Liver (tissue), 9 donors: Measurements from ENCODE around the gene SPN. TPM values are rescaled to one million over a fixed set of nuclear protein-coding genes. Genes with fewer than 3 reads are reported as not detected.
"Not testable (repeated sequence)": the region's sequence is repeated elsewhere in the genome, so short reads cannot be mapped to it uniquely, and the experiment has no call there.

ENCODE experiments used
- DNase-seq: peaks from one replicate; pipeline ENCODE4 v3.0.0-alpha.2; 2017; ENCODE audit warnings: low spot score
- H3K27ac ChIP-seq, 2 donors: one replicate each; pipeline ENCODE4 v1.7.0; 2013; ENCODE audit warnings: inconsistent platforms in 2 of 2, low read length in 2 of 2, control low read depth in 1 of 2, low read depth in 1 of 2, mild to moderate bottlenecking in 1 of 2
- H3K27me3 ChIP-seq, 4 donors: one replicate each; pipeline versions ENCODE4 v1.6.1 to v1.7.0; 2013; ENCODE audit warnings: low read length in 3 of 4, inconsistent platforms in 1 of 4, mild to moderate bottlenecking in 1 of 4, moderate library complexity in 1 of 4; ENCODE audit not compliant: control insufficient read depth in 4 of 4, insufficient read depth in 4 of 4
- H3K36me3 ChIP-seq, 4 donors: one replicate each; pipeline versions ENCODE4 v1.6.1 to v1.7.0; 2013; ENCODE audit warnings: low read length in 3 of 4, mild to moderate bottlenecking in 3 of 4, low read depth in 1 of 4, moderate library complexity in 1 of 4; ENCODE audit not compliant: control insufficient read depth in 4 of 4, insufficient read depth in 3 of 4
- H3K4me1 ChIP-seq, 4 donors: one replicate each; pipeline versions ENCODE4 v1.6.1 to v1.7.0; 2013; ENCODE audit warnings: low read length in 3 of 4, mild to moderate bottlenecking in 3 of 4, moderate library complexity in 1 of 4; ENCODE audit not compliant: control insufficient read depth in 4 of 4, insufficient read depth in 4 of 4
- H3K4me3 ChIP-seq, 3 donors: one replicate each; pipeline versions ENCODE4 v1.6.1 to v1.7.0; 2013; ENCODE audit warnings: low read length in 3 of 3, control low read depth in 1 of 3, low read depth in 1 of 3, mild to moderate bottlenecking in 1 of 3
- H3K9ac ChIP-seq, 2 donors: one replicate each; pipeline ENCODE4 v1.7.0; 2013; ENCODE audit warnings: low read length in 2 of 2, mild to moderate bottlenecking in 2 of 2, moderate library complexity in 2 of 2, control low read depth in 1 of 2, low read depth in 1 of 2
- H3K9me3 ChIP-seq, 4 donors: one replicate each; pipeline versions ENCODE4 v1.6.1 to v1.7.0; 2013; ENCODE audit warnings: low read length in 3 of 4; ENCODE audit not compliant: control insufficient read depth in 4 of 4
- RAD21 ChIP-seq, 2 donors: IDR thresholded peaks; 2 replicates each; pipeline ENCODE4 v1.6.1; 2016; ENCODE audit warnings: antibody characterized with exemption in 2 of 2, mild to moderate bottlenecking in 2 of 2
- WGBS: extraction: QIAGEN DNeasy Blood & Tissue Kit; methylation state at CpG from one replicate; pipeline ENCODE4 v1.1.7; 2013; 5-methylcytosine and 5-hydroxymethylcytosine counted together
- polyA plus RNA-seq, 2 donors: library from polyadenylated mRNA; stranded (reverse) in 1 of 2; unstranded in 1 of 2; fragments of 200-250 nt in 1 of 2; fragments of >200 nt in 1 of 2; fragmentation: Nextera tagmentation in 1 of 2; extraction: Ambion mirVana in 1 of 2; gene quantifications; one replicate each; pipeline versions ENCODE4 v1.2.1 to v1.2.3, GENCODE V29; 2013 to 2015
- total RNA-seq, 2 donors: library from RNA; depleted of rRNA; stranded (reverse); fragments of >200 nt; gene quantifications; one replicate each; pipeline ENCODE4 v1.2.3, GENCODE V29; 2014
- TF ChIP-seq, protein P1 (sequence below): IDR thresholded peaks from 2 replicates; pipeline ENCODE4 v1.6.1; 2016; ENCODE audit warnings: antibody characterized with exemption
- TF ChIP-seq, protein P2 (sequence below): IDR thresholded peaks from 2 replicates; pipeline ENCODE4 v1.6.1; 2016; ENCODE audit warnings: antibody characterized with exemption
- TF ChIP-seq, protein P3 (sequence below): fragments of 150-350 bp; IDR thresholded peaks from 2 replicates; pipeline ENCODE4 v1.5.1; 2017; ENCODE audit warnings: improper control_type of control experiment, low read depth, low read length; ENCODE audit not compliant: missing input control
- donor health status: healthy.
- donor health status: healthy.
- donor health status: healthy.
- donor health status: healthy.
- donor health status: healthy.

SPN gene
- total and polyA plus RNA-seq, 4 donors = 0.85 to 31.2 (median 0.91) TPM

DNA sequence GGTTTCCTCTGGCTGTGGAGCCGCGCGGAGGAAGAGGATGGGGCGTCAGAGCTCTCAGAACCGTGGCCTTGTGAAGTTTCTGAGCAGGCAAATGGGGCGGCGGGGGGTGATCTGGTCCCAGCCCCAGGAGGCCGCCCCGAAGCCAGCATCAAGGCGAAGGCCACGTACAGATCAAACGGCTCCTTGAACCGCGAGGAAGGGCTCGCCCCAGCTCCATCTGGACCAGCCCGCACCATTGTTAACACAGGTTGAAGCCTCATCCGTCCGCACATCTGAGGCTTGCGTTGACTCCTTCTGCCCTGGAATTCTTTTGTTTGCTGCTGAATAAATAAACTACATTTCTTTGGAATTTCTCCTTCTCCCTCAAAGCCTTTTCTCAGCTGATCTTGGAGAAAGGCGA is 31.4 kb upstream of the SPN start:
- not testable (repeated sequence) for DNase-seq, H3K9me3 ChIP-seq, H3K27ac ChIP-seq, H3K9ac ChIP-seq, H3K27me3 ChIP-seq, H3K36me3 ChIP-seq, H3K4me3 ChIP-seq, H3K4me1 ChIP-seq
- 73% methylated on average over 20 of the region's 20 CpGs for whole genome bisulfite sequencing

DNA sequence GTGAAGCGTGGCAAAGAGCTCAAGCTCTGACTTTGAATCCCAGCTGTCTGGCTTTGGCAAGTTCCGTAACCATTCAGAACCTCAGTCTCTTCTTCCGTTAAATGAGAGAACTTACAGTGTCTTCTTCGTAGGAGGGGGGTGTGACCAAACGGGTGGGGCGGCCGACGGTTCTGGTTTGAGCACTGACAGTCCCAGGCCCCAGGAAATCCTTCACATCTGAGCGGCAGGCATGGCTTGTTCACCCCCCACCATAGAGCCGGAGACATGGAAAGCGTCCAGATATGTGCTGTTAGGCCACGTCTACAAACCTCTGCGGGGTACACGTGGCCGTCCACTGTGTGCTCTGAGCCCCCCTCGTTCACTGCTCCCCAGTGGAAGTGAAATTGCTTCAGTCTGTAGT is 27.1 kb upstream of the SPN start:
- H3K4me3 ChIP-seq, DNase-seq, H3K27ac ChIP-seq, H3K27me3 ChIP-seq, H3K36me3 ChIP-seq, H3K9ac ChIP-seq, H3K4me1 ChIP-seq, H3K9me3 ChIP-seq: not testable (repeated sequence)
- WGBS = 88% methylated on average over 15 of the region's 16 CpGs

DNA sequence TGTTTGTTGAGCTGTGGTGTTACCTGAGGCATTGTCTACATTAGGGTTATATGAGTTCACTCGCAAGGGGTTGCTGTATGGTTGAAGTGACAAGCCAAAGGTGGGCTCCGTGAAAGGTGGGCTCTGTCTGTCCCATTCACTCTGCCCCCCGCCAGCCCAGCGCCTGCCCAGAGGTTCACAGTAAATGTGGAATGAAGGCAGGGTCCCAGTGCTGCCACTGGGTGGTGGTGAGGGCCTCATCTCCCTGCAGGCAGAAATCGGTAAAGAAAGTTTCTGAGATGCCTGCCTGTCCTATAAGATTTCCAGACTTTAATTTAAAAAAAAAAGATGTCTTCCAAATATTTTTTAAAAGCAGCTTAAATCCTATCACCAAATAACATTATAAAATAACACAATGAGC is 26.7 kb upstream of the SPN start:
- H3K27me3 ChIP-seq, H3K4me3 ChIP-seq, H3K4me1 ChIP-seq, H3K36me3 ChIP-seq, H3K27ac ChIP-seq, H3K9ac ChIP-seq, DNase-seq, H3K9me3 ChIP-seq: not testable (repeated sequence)
- 53% methylated on average over 1 of the region's 5 CpGs for WGBS

DNA sequence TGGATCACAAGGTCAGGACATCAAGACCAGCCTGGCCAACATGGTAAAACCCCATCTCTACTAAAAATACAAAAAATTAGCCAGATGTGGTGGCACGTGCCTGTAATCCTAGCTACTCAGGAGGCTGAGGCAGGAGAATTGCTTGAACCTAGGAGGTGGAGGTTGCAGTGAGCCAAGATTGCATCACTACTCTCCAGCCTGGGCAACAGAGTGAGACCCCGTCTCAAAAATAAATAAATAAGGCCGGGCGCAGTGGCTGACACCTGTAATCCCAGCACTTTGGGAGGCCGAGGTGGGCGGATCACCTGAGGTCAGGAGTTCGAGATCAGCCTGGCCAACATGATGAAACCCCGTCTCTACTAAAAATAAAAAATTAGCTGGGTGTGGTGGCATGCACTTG is 24.3 kb upstream of the SPN start:
- not testable (repeated sequence) for DNase-seq, H3K9ac ChIP-seq, H3K4me1 ChIP-seq, H3K36me3 ChIP-seq, H3K4me3 ChIP-seq, H3K9me3 ChIP-seq, H3K27ac ChIP-seq, H3K27me3 ChIP-seq
- WGBS = 97% methylated on average over 8 of the region's 8 CpGs

DNA sequence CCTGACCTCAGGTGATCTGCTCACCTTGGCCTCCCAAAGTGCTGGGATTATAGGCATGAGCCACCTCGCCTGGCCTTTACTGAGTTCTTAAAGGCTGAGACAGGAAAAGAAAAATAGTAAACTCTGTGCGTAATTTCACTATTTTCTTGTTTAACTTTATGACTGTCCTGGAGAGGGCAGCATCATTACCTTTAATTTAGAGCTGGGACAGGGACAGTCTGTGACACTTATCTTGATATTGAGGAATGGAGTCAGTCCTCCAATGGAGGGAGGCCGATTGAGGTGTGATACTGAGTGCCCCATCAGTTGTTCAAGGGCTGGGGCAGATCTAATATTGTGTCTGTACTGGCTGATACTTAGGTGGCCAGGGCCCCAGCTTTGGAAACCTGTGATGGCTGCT is 21.5 kb upstream of the SPN start:
- Histone ChIP-seq H3K27me3 (no peaks in the 10 kb centered on the region), H3K9ac (no peak overlapping the region), H3K36me3 (no peaks in the 10 kb centered on the region), H3K9me3 (no peaks in the 10 kb centered on the region), H3K4me1 (no peaks in the 10 kb centered on the region), H3K4me3 (no peak overlapping the region), H3K27ac (no peak overlapping the region)
- TF ChIP-seq, protein P1, sequence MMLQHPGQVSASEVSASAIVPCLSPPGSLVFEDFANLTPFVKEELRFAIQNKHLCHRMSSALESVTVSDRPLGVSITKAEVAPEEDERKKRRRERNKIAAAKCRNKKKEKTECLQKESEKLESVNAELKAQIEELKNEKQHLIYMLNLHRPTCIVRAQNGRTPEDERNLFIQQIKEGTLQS = no peak
- TF ChIP-seq, protein P2, sequence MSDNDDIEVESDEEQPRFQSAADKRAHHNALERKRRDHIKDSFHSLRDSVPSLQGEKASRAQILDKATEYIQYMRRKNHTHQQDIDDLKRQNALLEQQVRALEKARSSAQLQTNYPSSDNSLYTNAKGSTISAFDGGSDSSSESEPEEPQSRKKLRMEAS = no peak
- TF ChIP-seq, protein P3, sequence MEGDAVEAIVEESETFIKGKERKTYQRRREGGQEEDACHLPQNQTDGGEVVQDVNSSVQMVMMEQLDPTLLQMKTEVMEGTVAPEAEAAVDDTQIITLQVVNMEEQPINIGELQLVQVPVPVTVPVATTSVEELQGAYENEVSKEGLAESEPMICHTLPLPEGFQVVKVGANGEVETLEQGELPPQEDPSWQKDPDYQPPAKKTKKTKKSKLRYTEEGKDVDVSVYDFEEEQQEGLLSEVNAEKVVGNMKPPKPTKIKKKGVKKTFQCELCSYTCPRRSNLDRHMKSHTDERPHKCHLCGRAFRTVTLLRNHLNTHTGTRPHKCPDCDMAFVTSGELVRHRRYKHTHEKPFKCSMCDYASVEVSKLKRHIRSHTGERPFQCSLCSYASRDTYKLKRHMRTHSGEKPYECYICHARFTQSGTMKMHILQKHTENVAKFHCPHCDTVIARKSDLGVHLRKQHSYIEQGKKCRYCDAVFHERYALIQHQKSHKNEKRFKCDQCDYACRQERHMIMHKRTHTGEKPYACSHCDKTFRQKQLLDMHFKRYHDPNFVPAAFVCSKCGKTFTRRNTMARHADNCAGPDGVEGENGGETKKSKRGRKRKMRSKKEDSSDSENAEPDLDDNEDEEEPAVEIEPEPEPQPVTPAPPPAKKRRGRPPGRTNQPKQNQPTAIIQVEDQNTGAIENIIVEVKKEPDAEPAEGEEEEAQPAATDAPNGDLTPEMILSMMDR = peak; percentile 26
- TF ChIP-seq RAD21 (IDR thresholded peaks at IDR 0.05) = peak; percentile 65 to 66
- no peak for DNase-seq
- WGBS = 42% methylated on average over 3 of the region's 3 CpGs
